ENCODE results near the gene ABCA2. TPM values are rescaled to one million over a fixed set of nuclear protein-coding genes. Genes with fewer than 3 reads are reported as not detected.

The ABCA2 gene
- total RNA-seq, 2 experiments from 2014 or later: 11.8 to 16.2 TPM

GRCh38 chr9:136965771-136966484 lies 62.1 kb downstream of the ABCA2 start:
- Mint-ChIP-seq H3K4me3 (peak overlapping the region; percentile 39), H3K4me1 (ENCODE audit: low read depth) (peaks cover 23% of the 10 kb centered on the region), H3K27ac (peak overlapping the region; percentile 53), H3K9me3 (no peaks in the 10 kb centered on the region), H3K27me3 (no peaks in the 10 kb centered on the region), H3K36me3 (ENCODE audit: low read depth) (no peaks in the 10 kb centered on the region)
- TF ChIP-seq CTCF (IDR thresholded peaks at IDR 0.05): no peak
- DNase-seq (peak; percentile 73), ATAC-seq (peak; percentile 81)
- ChIA-PET CTCF (interaction anchor here (0.9 to 2.2 kb wide), 3 partner anchors 10 to 69 kb away, joined by 3 to 7 read pairs (median 3); no protein-coding TSS in a partner anchor), POLR2A (interaction anchor here (2.3 kb wide), 1 partner anchor 9 kb away, joined by 10 read pairs; no protein-coding TSS in a partner anchor)
- intact Hi-C loops (cut with micrococcal nuclease): no loop called here

- Mint-ChIP-seq H3K27me3 (no peaks in the 10 kb centered on the region), H3K27ac (no peak overlapping the region), H3K9me3 (no peaks in the 10 kb centered on the region), H3K36me3 (ENCODE audit: low read depth) (no peaks in the 10 kb centered on the region), H3K4me3 (no peak overlapping the region), H3K4me1 (ENCODE audit: low read depth) (peaks cover 33% of the 10 kb centered on the region)
- DNase-seq (no peak), ATAC-seq (no peak)
- TF ChIP-seq CTCF (IDR thresholded peaks at IDR 0.05): no peak
- intact Hi-C loops (cut with micrococcal nuclease): no loop called here
- POLR2A ChIA-PET: interaction anchor here (0.6 to 2.3 kb wide), 3 partner anchors 10 to 1564 kb away, joined by 3 to 10 read pairs (median 3); partner anchors contain the start of gene PAXX
- CTCF ChIA-PET: interaction anchor here (0.9 to 2.2 kb wide), 2 partner anchors 11 to 62 kb away, joined by 3 to 7 read pairs; no protein-coding TSS in a partner anchor
Measured at GRCh38 chr9:136964833-136965422, 63.1 kb downstream of the ABCA2 start.

- ATAC-seq: no peak
- POLR2A ChIA-PET: interaction anchor here (2.3 kb wide), 1 partner anchor 11 kb away, joined by 10 read pairs; no protein-coding TSS in a partner anchor
- TF ChIP-seq CTCF (IDR thresholded peaks at IDR 0.05): no peak
- Mint-ChIP-seq H3K27ac (no peak overlapping the region), H3K4me3 (no peak overlapping the region), H3K4me1 (ENCODE audit: low read depth) (peaks cover 33% of the 10 kb centered on the region), H3K27me3 (no peaks in the 10 kb centered on the region), H3K36me3 (ENCODE audit: low read depth) (no peaks in the 10 kb centered on the region), H3K9me3 (no peaks in the 10 kb centered on the region)
- intact Hi-C loops (cut with micrococcal nuclease): no loop called here
- CTCF ChIA-PET: interaction anchor here (2.2 kb wide), 1 partner anchor 12 kb away, joined by 7 read pairs; no protein-coding TSS in a partner anchor
- no peak for DNase-seq
Measured at GRCh38 chr9:136964171-136964689, 63.8 kb downstream of the ABCA2 start.

GRCh38 chr9:136963751-136964150 lies 64.3 kb downstream of the ABCA2 start:
- no peaks in the 10 kb centered on the region for H3K36me3 Mint-ChIP-seq (ENCODE audit: low read depth)
- ATAC-seq: no peak
- H3K9me3 Mint-ChIP-seq: no peaks in the 10 kb centered on the region
- CTCF ChIA-PET: interaction anchor here (1.0 to 1.3 kb wide), 2 partner anchors 12 to 16 kb away, joined by 4 read pairs; no protein-coding TSS in a partner anchor
- H3K27ac Mint-ChIP-seq: no peak overlapping the region
- POLR2A ChIA-PET: no interaction called here
- no peaks in the 10 kb centered on the region for H3K27me3 Mint-ChIP-seq
- H3K4me3 Mint-ChIP-seq: no peak overlapping the region
- TF ChIP-seq CTCF (IDR thresholded peaks at IDR 0.05): no peak
- DNase-seq: no peak
- peaks cover 33% of the 10 kb centered on the region for H3K4me1 Mint-ChIP-seq (ENCODE audit: low read depth)
- intact Hi-C loops (cut with micrococcal nuclease): no loop called here
